Erythroblast (primary cell): ENCODE data around the gene ASH1L.

Experiments
- GATA1 ChIP-seq: IDR thresholded peaks from 2 replicates; pipeline ENCODE4 v1.6.1; 2011; ENCODE audit warnings: low read depth, mild to moderate bottlenecking, control low read depth, low read length, moderate library complexity
- POLR2A ChIP-seq: IDR thresholded peaks from 2 replicates; pipeline ENCODE4 v1.6.1; 2011; ENCODE audit warnings: mild to moderate bottlenecking, low read length

GRCh38 chr1:155485945-155486344 lies 76.7 kb downstream of the ASH1L start:
- no peak for TF ChIP-seq POLR2A
- TF ChIP-seq GATA1: no peak
